Retinal pigment epithelial cell (primary cell): ENCODE measurements around the gene NLRP2B.
"Not testable (repeated sequence)": the region's sequence is repeated elsewhere in the genome, so short reads cannot be mapped to it uniquely, and the experiment has no call there.

Experiments used
- DNase-seq: peaks from one replicate; pipeline ENCODE4 v3.0.0-alpha.2; 2010; ENCODE audit warnings: low read depth
- H3K4me3 ChIP-seq: 2 replicates; pipeline ENCODE4 v1.5.1; 2011; ENCODE audit warnings: mild to moderate bottlenecking, low read length, control low read depth, moderate library complexity
- CTCF ChIP-seq: conservative IDR thresholded peaks from 2 replicates; pipeline ENCODE4 v1.5.1; 2011; ENCODE audit warnings: low read depth, low read length, control low read depth, inconsistent platforms

The NLRP2B gene

GRCh38 chrX:57641338-57641737, 38.7 kb downstream of the NLRP2B start:
- no peak overlapping the region for H3K4me3 ChIP-seq
- TF ChIP-seq CTCF, result no peak
- no peak for DNase-seq

DNA sequence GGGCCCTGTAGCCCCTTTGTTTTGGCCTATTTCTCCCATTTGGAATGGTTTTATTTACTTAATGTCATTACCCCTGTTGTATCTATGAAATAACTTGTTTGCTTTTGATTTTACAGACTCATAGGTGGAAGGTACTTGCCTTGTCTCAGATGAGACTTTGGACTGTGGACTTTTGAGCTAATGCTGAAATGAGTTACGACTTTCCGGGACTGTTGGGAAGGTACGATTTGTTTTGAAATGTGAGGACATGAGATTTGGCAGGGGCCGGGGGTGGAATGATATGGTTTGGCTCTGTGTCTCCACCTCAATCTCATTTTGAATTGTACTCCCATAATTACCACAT, 39.4 kb downstream of the NLRP2B start:
- no peak overlapping the region for H3K4me3 ChIP-seq
- DNase-seq, result no peak
- no peak for TF ChIP-seq CTCF

GRCh38 chrX:57629438-57629837, 50.6 kb downstream of the NLRP2B start:
- H3K4me3 ChIP-seq, DNase-seq: not testable (repeated sequence)
